Measurements from ENCODE around the gene MS4A6E.
A peak's percentile ranks its signal among the peaks of the same experiment; 100 is the strongest.

MS4A6E gene

GRCh38 chr11:60345489-60345888 lies 18.4 kb downstream of the MS4A6E start:
- Histone ChIP-seq H3K9ac (no peak overlapping the region), H2AFZ (ENCODE audit: low read depth) (no peak overlapping the region), H3K4me2 (no peak overlapping the region), H3K4me3 (IDR thresholded peaks at IDR 0.05; ENCODE audit: insufficient read depth, low read depth, low read length) (no peak overlapping the region), H3K27ac (no peak overlapping the region), H3K79me2 (ENCODE audit: insufficient read depth, low read depth) (no peaks in the 10 kb centered on the region), H3K4me1 (ENCODE audit: low read depth, poor library complexity, severe bottlenecking) (no peaks in the 10 kb centered on the region), H3K27me3 (ENCODE audit: insufficient read depth, low read depth) (no peaks in the 10 kb centered on the region), H3K36me3 (ENCODE audit: insufficient read depth) (no peaks in the 10 kb centered on the region), H4K20me1 (ENCODE audit: insufficient read depth) (no peaks in the 10 kb centered on the region)
- TF ChIP-seq CTCF (conservative IDR thresholded peaks at IDR 0.05; ENCODE audit: low read depth, low read length): peak; percentile 69

GRCh38 chr11:60347084-60347797 lies 20.2 kb downstream of the MS4A6E start:
- TF ChIP-seq CTCF (conservative IDR thresholded peaks at IDR 0.05; ENCODE audit: low read depth, low read length): no peak
- Histone ChIP-seq H3K79me2 (ENCODE audit: insufficient read depth, low read depth) (no peaks in the 10 kb centered on the region), H3K27me3 (ENCODE audit: insufficient read depth, low read depth) (no peaks in the 10 kb centered on the region), H4K20me1 (ENCODE audit: insufficient read depth) (no peaks in the 10 kb centered on the region), H3K4me1 (ENCODE audit: low read depth, poor library complexity, severe bottlenecking) (no peaks in the 10 kb centered on the region), H3K36me3 (ENCODE audit: insufficient read depth) (no peaks in the 10 kb centered on the region), H3K4me3 (IDR thresholded peaks at IDR 0.05; ENCODE audit: insufficient read depth, low read depth, low read length) (no peak overlapping the region), H3K9ac (no peak overlapping the region), H3K27ac (no peak overlapping the region), H3K4me2 (no peak overlapping the region), H2AFZ (ENCODE audit: low read depth) (no peak overlapping the region)

GRCh38 chr11:60348116-60348515 lies 21.1 kb downstream of the MS4A6E start:
- Histone ChIP-seq H3K36me3 (ENCODE audit: insufficient read depth) (no peaks in the 10 kb centered on the region), H3K9ac (no peak overlapping the region), H3K27ac (no peak overlapping the region), H3K4me3 (IDR thresholded peaks at IDR 0.05; ENCODE audit: insufficient read depth, low read depth, low read length) (no peak overlapping the region), H4K20me1 (ENCODE audit: insufficient read depth) (no peaks in the 10 kb centered on the region), H3K27me3 (ENCODE audit: insufficient read depth, low read depth) (no peaks in the 10 kb centered on the region), H3K4me1 (ENCODE audit: low read depth, poor library complexity, severe bottlenecking) (no peaks in the 10 kb centered on the region), H2AFZ (ENCODE audit: low read depth) (no peak overlapping the region), H3K79me2 (ENCODE audit: insufficient read depth, low read depth) (no peaks in the 10 kb centered on the region), H3K4me2 (no peak overlapping the region)
- no peak for TF ChIP-seq CTCF (conservative IDR thresholded peaks at IDR 0.05; ENCODE audit: low read depth, low read length)

- H3K79me2 ChIP-seq (ENCODE audit: insufficient read depth, low read depth): no peaks in the 10 kb centered on the region
- H3K27ac ChIP-seq: no peak overlapping the region
- H3K4me2 ChIP-seq: no peak overlapping the region
- no peaks in the 10 kb centered on the region for H3K36me3 ChIP-seq (ENCODE audit: insufficient read depth)
- no peak overlapping the region for H2AFZ ChIP-seq (ENCODE audit: low read depth)
- H3K27me3 ChIP-seq (ENCODE audit: insufficient read depth, low read depth): no peaks in the 10 kb centered on the region
- H3K9ac ChIP-seq: no peak overlapping the region
- no peak overlapping the region for H3K4me3 ChIP-seq (IDR thresholded peaks at IDR 0.05; ENCODE audit: insufficient read depth, low read depth, low read length)
- no peaks in the 10 kb centered on the region for H4K20me1 ChIP-seq (ENCODE audit: insufficient read depth)
- no peaks in the 10 kb centered on the region for H3K4me1 ChIP-seq (ENCODE audit: low read depth, poor library complexity, severe bottlenecking)
- TF ChIP-seq CTCF (conservative IDR thresholded peaks at IDR 0.05; ENCODE audit: low read depth, low read length): no peak
Observed at GRCh38 chr11:60349990-60350389, 22.9 kb downstream of the MS4A6E start.

All from KMS-11 (cell line).